Measurements from ENCODE around the gene FGD1.

Gene FGD1

DNA sequence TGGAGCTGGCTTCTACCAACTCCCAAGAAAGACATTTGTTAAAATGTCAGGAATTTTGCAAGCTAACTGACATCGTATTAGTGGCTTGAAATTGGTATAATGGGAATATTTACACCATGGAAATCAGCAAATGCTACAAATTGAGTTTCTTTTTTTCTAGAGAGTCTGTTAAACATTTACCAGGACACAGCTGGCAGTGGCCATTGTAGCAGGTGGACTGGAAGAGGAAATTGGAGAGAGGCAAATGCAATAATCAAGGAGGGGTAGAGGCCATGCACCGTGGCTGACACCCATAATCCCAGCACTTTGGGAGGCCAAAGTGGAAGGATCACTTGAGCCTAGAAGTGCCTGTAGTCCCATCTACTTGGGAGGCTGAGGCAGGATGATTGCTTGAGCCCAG lies 88.8 kb downstream of the FGD1 start:
- no peak for DNase-seq

DNA sequence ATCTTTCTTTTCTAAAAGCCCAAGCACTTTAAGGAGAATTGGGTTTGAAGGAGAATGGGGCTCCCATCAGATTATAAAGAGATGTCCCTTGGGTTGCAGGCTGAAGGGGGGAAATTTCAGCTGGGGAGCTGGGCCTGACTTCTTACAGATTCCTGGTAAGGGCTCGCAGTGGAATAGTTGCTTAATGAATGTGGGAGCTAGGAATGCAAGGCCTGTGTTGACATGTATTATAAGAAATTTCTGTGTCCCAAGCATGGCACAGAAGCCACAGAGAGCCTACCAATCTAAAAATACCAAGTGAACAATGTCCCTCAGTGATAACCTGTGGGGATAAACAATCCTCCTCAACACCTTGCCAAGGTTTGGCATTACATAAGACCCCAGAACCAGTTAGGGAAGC lies 98.9 kb downstream of the FGD1 start:
- no peak for DNase-seq
